H4 (cell line): Measurements from ENCODE around the gene MRTFA. TPM values are rescaled to one million over a fixed set of nuclear protein-coding genes. Genes with fewer than 3 reads are reported as not detected.
"Not testable (repeated sequence)": the region's sequence is repeated elsewhere in the genome, so short reads cannot be mapped to it uniquely, and the experiment has no call there.

ENCODE experiments used
- DNase-seq: peaks from one replicate; pipeline ENCODE4 v3.0.0-alpha.2; 2015; ENCODE audit warnings: low spot score
- total RNA-seq: library from RNA; depleted of rRNA; stranded (reverse); fragments of >200 nt; shearing (Covaris generic); gene quantifications from 2 replicates; pipeline ENCODE4 v1.2.3, GENCODE V29; 2014

Gene MRTFA
- total RNA-seq, 1 experiment from 2014 or later, result 20.5 TPM

GRCh38 chr22:40659166-40659565 lies 22.6 kb upstream of the MRTFA start:
- no peak for DNase-seq

GRCh38 chr22:40656651-40657050 lies 20.1 kb upstream of the MRTFA start:
- DNase-seq, result not testable (repeated sequence)

- not testable (repeated sequence) for DNase-seq
Observed at GRCh38 chr22:40655941-40656340, 19.4 kb upstream of the MRTFA start.

- peak; percentile 80 for DNase-seq
Observed at GRCh38 chr22:40654522-40655167, 18.1 kb upstream of the MRTFA start.

- DNase-seq, result no peak
Observed at GRCh38 chr22:40653361-40653760, 16.8 kb upstream of the MRTFA start.

- peak; percentile 99 for DNase-seq
Observed at GRCh38 chr22:40651563-40652501, 15.3 kb upstream of the MRTFA start.

- DNase-seq, result no peak
Observed at GRCh38 chr22:40651057-40651456, 14.5 kb upstream of the MRTFA start.

GRCh38 chr22:40648386-40648785 lies 11.9 kb upstream of the MRTFA start:
- no peak for DNase-seq

GRCh38 chr22:40645579-40646197 lies 9.2 kb upstream of the MRTFA start:
- no peak for DNase-seq

- DNase-seq, result no peak
Observed at GRCh38 chr22:40642316-40642715, 5.8 kb upstream of the MRTFA start.

- DNase-seq, result no peak
Observed at GRCh38 chr22:40641269-40641668, 4.8 kb upstream of the MRTFA start.

GRCh38 chr22:40638261-40638660 lies 1.7 kb upstream of the MRTFA start:
- DNase-seq, result no peak

GRCh38 chr22:40637183-40638150 lies 948 bp upstream of the MRTFA start:
- no peak for DNase-seq

- no peak for DNase-seq
Observed at GRCh38 chr22:40635940-40636379, 559 bp downstream of the MRTFA start.

GRCh38 chr22:40635043-40635939 lies 1.2 kb downstream of the MRTFA start:
- no peak for DNase-seq

- DNase-seq, result no peak
Observed at GRCh38 chr22:40634119-40634903, 2.2 kb downstream of the MRTFA start.

- no peak for DNase-seq
Observed at GRCh38 chr22:40633036-40633435, 3.5 kb downstream of the MRTFA start.

- DNase-seq, result no peak
Observed at GRCh38 chr22:40631925-40632324, 4.6 kb downstream of the MRTFA start.

- no peak for DNase-seq
Observed at GRCh38 chr22:40628354-40629042, 8.0 kb downstream of the MRTFA start.
